ENCODE data around the gene CORO7. TPM values are rescaled to one million over a fixed set of nuclear protein-coding genes. Genes with fewer than 3 reads are reported as not detected.

CORO7 gene
- total RNA-seq, 1 experiment from 2014 or later = 42.1 TPM

GRCh38 chr16:4386451-4386805 lies 30.0 kb downstream of the CORO7 start:
- ChIA-PET CTCF (no interaction called here), POLR2A (ENCODE audit: unreplicated experiment) (no interaction called here)
- Histone ChIP-seq H3K4me3 (no peak overlapping the region), H3K79me2 (ENCODE audit: low read depth) (no peaks in the 10 kb centered on the region), H4K20me1 (ENCODE audit: insufficient read depth) (no peaks in the 10 kb centered on the region), H3K4me2 (no peak overlapping the region), H3K4me1 (replicated peaks; ENCODE audit: insufficient read depth) (peaks cover 8% of the 10 kb centered on the region; the same call in 1 of the 2 replicates), H3K27me3 (ENCODE audit: insufficient read depth, low read depth) (no peaks in the 10 kb centered on the region), H3K9me3 (ENCODE audit: insufficient read depth, low read depth) (no peaks in the 10 kb centered on the region), H2AFZ (no peak overlapping the region), H3K9me2 (ENCODE audit: insufficient read depth) (no peaks in the 10 kb centered on the region), H3K36me3 (ENCODE audit: low read depth) (no peaks in the 10 kb centered on the region), H3F3A (ENCODE audit: insufficient read depth, low read depth) (no peaks in the 10 kb centered on the region), H3K27ac (no peak overlapping the region)
- intact Hi-C loops (cut with micrococcal nuclease; ENCODE audit: unreplicated experiment) = no loop called here
- no peak for DNase-seq
- no TSS peak for BruUV-seq (replicated peaks)
- TF ChIP-seq CTCF (conservative IDR thresholded peaks at IDR 0.05) = no peak
- TF ChIP-seq EZH2 (IDR thresholded peaks at IDR 0.05; ENCODE audit: low read depth) = no peak

GRCh38 chr16:4385789-4386450 lies 30.5 kb downstream of the CORO7 start:
- H3K36me3 ChIP-seq (ENCODE audit: low read depth) = no peaks in the 10 kb centered on the region
- peaks cover 8% of the 10 kb centered on the region; the same call in 1 of the 2 replicates for H3K4me1 ChIP-seq (replicated peaks; ENCODE audit: insufficient read depth)
- H3K9me3 ChIP-seq (ENCODE audit: insufficient read depth, low read depth) = no peaks in the 10 kb centered on the region
- no peaks in the 10 kb centered on the region for H3F3A ChIP-seq (ENCODE audit: insufficient read depth, low read depth)
- ChIA-PET POLR2A (ENCODE audit: unreplicated experiment) (interaction anchor here (0.6 kb wide), 1 partner anchor 230 kb away, joined by 11 read pairs; no protein-coding TSS in a partner anchor), CTCF (interaction anchor here (0.6 kb wide), 1 partner anchor 132 kb away, joined by 3 read pairs; no protein-coding TSS in a partner anchor)
- H3K9me2 ChIP-seq (ENCODE audit: insufficient read depth) = no peaks in the 10 kb centered on the region
- H2AFZ ChIP-seq = no peak overlapping the region
- no peak for DNase-seq
- intact Hi-C loops (cut with micrococcal nuclease; ENCODE audit: unreplicated experiment) = no loop called here
- no peak overlapping the region for H3K27ac ChIP-seq
- H4K20me1 ChIP-seq (ENCODE audit: insufficient read depth) = no peaks in the 10 kb centered on the region
- no peak overlapping the region for H3K4me2 ChIP-seq
- no peaks in the 10 kb centered on the region for H3K27me3 ChIP-seq (ENCODE audit: insufficient read depth, low read depth)
- BruUV-seq (replicated peaks) = no TSS peak
- H3K79me2 ChIP-seq (ENCODE audit: low read depth) = no peaks in the 10 kb centered on the region
- TF ChIP-seq EZH2 (IDR thresholded peaks at IDR 0.05; ENCODE audit: low read depth) (no peak), CTCF (conservative IDR thresholded peaks at IDR 0.05) (no peak)
- no peak overlapping the region for H3K4me3 ChIP-seq

- H4K20me1 ChIP-seq (ENCODE audit: insufficient read depth) = no peaks in the 10 kb centered on the region
- no peaks in the 10 kb centered on the region for H3F3A ChIP-seq (ENCODE audit: insufficient read depth, low read depth)
- CTCF ChIA-PET = interaction anchor here (0.6 kb wide), 1 partner anchor 131 kb away, joined by 3 read pairs; no protein-coding TSS in a partner anchor
These were observed 31.2 kb downstream of the CORO7 start for GRCh38 chr16:4385066-4385788.

More at GRCh38 chr16:4385066-4385788, 31.2 kb downstream of the CORO7 start:
- H3K4me3 ChIP-seq = no peak overlapping the region
- POLR2A ChIA-PET (ENCODE audit: unreplicated experiment) = interaction anchor here (0.6 kb wide), 1 partner anchor 231 kb away, joined by 11 read pairs; no protein-coding TSS in a partner anchor
- no peak overlapping the region for H2AFZ ChIP-seq
- H3K27me3 ChIP-seq (ENCODE audit: insufficient read depth, low read depth) = no peaks in the 10 kb centered on the region
- no TSS peak for BruUV-seq (replicated peaks)
- TF ChIP-seq EZH2 (IDR thresholded peaks at IDR 0.05; ENCODE audit: low read depth) (no peak), CTCF (conservative IDR thresholded peaks at IDR 0.05) (no peak)
- no peaks in the 10 kb centered on the region for H3K9me2 ChIP-seq (ENCODE audit: insufficient read depth)
- H3K79me2 ChIP-seq (ENCODE audit: low read depth) = no peaks in the 10 kb centered on the region
- H3K27ac ChIP-seq = no peak overlapping the region
- intact Hi-C loops (cut with micrococcal nuclease; ENCODE audit: unreplicated experiment) = no loop called here
- DNase-seq = no peak
- H3K9me3 ChIP-seq (ENCODE audit: insufficient read depth, low read depth) = no peaks in the 10 kb centered on the region
- H3K36me3 ChIP-seq (ENCODE audit: low read depth) = no peaks in the 10 kb centered on the region
- H3K4me2 ChIP-seq = no peak overlapping the region
- peaks cover 8% of the 10 kb centered on the region; the same call in 1 of the 2 replicates for H3K4me1 ChIP-seq (replicated peaks; ENCODE audit: insufficient read depth)

All from PC-9 (cell line).